Measurements from ENCODE around the gene CDH23. TPM values are rescaled to one million over a fixed set of nuclear protein-coding genes. Genes with fewer than 3 reads are reported as not detected.

The CDH23 gene
- total RNA-seq, 8 experiments from 2014 or later = 1.6 to 81.3 (median 3.3) TPM

DNA sequence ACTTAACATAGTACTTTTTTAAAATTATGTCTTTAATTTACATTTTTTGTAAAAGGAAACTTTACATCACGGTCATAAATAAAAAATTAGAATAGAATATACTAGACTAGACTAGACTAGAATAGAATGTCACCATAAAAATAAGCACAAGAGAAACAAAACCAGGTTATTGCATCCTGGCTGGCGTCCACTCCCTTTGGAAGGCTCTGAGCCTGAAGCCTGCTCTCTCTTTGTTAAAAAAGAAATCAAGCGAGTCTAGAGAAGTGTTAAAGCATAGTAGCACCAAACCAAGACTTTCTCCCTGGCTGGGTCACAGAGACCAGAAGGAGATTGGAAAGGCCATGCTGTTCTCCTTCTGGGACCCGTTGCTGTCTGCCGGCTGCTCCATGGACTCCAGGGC, 218.2 kb downstream of the CDH23 start:
- no peak overlapping the region for H3K4me3 ChIP-seq

DNA sequence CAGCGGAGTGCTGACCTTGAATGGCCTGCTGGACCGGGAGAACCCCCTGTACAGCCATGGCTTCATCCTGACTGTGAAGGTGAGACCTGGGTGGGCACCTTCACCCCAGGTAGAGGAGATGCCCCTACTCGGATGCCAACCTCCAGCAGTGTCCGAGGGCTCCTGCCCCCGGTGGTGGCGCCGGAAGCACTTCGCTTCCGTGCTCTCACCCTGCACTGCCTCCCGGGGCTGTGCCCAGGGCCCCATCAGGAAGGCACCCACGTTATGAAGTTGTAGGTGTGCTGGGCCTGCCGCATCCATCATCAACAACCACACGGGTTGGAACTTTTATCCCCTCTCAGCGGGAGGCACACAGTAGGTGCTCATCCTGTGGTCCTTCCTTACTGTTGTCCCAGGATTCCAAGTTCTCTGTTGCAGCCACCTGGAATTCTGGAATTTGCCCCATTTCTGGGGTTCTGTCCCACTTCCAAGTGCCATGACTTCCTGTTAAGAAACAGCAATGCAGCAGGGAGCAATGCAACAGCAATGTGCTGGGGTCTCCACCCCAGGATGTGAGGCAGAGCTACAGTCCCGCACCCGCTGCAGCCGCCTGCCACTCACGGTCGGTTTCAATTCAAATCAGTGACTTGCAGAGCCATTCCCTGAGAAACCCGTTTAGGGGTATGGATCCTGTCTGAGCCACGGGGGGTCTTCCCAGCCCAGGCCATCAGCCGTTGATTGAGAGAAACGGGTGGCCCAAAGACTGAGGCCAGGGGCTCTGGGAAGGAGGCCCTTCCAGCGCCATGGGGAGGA, 219.0 kb downstream of the CDH23 start:
- Histone ChIP-seq H3K27ac (no peak overlapping the region), H3K4me1 (replicated peaks in 1 of 2) (peaks cover 28 to 29% of the 10 kb centered on the region in 2 donors), H3K4me3 (no peak overlapping the region)
- in situ Hi-C loops (cut with MboI; ENCODE audit: low pct_unique_long_range_greater_than_20kb in 2 of 9, low sequenced_read_pairs in 9 of 9, unreplicated experiment in 9 of 9) = loop anchor here in 4 of 9 experiments (25.0 kb wide), 1 partner anchor 228 kb away; the partner anchor contains the start of gene CDH23 (in 4 of the 4)
- ATAC-seq (replicated peaks in 6 of 8) = no peak
- 61 to 100% (median 85%) methylated on average over 1 to 6 of the region's 24 CpGs; no CpG with 5 or more reads in 5 of the 10 experiments for WGBS, 10 experiments

More for the DNA sequence above, 218.2 kb downstream of the CDH23 start:
- in situ Hi-C loops (cut with MboI; ENCODE audit: low pct_unique_long_range_greater_than_20kb in 2 of 9, low sequenced_read_pairs in 9 of 9, unreplicated experiment in 9 of 9) = loop anchor here in 4 of 9 experiments (25.0 kb wide), 1 partner anchor 228 kb away; the partner anchor contains the start of gene CDH23 (in 4 of the 4)
- no peak for ATAC-seq (replicated peaks in 6 of 8)
- WGBS, 10 experiments = 40 to 95% (median 79%) methylated on average over 1 to 5 of the region's 5 CpGs
- Histone ChIP-seq H3K4me1 (replicated peaks in 1 of 2) (peaks cover 29 to 31% of the 10 kb centered on the region in 2 donors), H3K27ac (no peak overlapping the region)

DNA sequence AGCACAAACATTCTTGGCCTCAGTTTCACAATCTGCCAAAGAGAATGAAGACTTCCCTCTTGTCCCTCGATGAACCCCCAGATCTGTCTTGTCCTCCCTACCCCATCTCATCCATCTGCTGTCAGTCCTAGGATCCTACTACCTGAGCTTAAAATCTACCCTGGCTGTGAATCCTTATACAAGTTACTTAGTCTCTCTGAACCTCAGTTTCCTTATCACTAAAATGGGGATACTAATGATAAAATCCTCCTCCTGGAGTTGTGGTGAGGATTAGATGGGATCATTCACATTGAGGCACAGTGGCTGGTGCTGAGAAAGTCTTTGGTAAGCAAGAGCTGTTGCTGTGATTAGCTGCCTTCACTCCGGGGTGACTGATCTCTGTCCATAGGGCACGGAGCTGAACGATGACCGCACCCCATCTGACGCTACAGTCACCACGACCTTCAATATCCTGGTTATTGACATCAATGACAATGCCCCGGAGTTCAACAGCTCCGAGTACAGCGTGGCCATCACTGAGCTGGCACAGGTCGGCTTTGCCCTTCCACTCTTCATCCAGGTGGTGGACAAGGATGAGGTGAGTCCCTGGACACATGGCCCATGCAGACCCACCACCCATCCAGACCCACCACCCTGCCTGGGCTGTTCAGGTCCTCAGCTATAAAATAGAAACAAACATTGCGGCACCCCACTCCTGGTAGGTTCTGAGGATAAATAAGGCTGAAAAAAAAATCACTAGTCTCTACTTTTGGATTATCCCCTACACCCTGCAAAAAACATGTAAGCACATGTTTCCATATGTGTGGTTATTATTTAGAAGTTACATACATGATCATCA, 220.3 kb downstream of the CDH23 start:
- no peak overlapping the region for H3K4me3 ChIP-seq
- no peak overlapping the region for H3K27ac ChIP-seq
- ATAC-seq (replicated peaks in 6 of 8) = no peak
- peaks cover 30 to 32% of the 10 kb centered on the region in 2 donors for H3K4me1 ChIP-seq (replicated peaks in 1 of 2)
- in situ Hi-C loops (cut with MboI; ENCODE audit: low pct_unique_long_range_greater_than_20kb in 2 of 9, low sequenced_read_pairs in 9 of 9, unreplicated experiment in 9 of 9) = loop anchor here in 4 of 9 experiments (25.0 kb wide), 1 partner anchor 230 kb away; the partner anchor contains the start of gene CDH23 (in 4 of the 4)
- 84 to 100% (median 100%) methylated on average over 1 to 5 of the region's 12 CpGs; no CpG with 5 or more reads in 3 of the 10 experiments for WGBS, 10 experiments

DNA sequence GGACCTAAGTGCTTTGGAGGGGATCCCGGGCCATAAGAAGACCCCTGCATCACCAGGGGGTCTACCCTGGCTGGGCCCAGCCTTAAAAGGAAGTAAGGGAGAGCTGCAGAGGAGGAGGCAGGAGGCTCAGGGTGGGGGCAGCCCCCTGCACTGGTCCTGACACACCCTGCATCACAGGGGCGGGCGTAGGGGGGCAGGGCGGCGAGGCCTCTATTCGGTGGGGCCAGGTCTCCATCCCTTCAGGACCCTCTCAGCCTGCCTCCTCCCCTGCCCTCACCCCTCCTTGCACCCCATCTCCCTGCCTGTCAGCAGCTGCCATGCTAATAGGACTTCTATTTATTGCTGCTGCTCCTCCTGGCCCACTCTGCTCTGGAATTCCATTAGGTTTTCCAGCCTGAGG, 221.5 kb downstream of the CDH23 start:
- Histone ChIP-seq H3K4me1 (replicated peaks in 1 of 2) (peaks cover 39 to 43% of the 10 kb centered on the region in 2 donors), H3K27ac (peak overlapping the region; percentile 24 to 40), H3K4me3 (no peak overlapping the region)
- ATAC-seq (replicated peaks in 6 of 8) = peak in 3 of 8 experiments; percentile 12 to 36 (median 17)
- WGBS, 10 experiments = 50 to 100% (median 57%) methylated on average over 1 of the region's 6 CpGs; no CpG with 5 or more reads in 7 of the 10 experiments
- in situ Hi-C loops (cut with MboI; ENCODE audit: low pct_unique_long_range_greater_than_20kb in 2 of 9, low sequenced_read_pairs in 9 of 9, unreplicated experiment in 9 of 9) = loop anchor here in 4 of 9 experiments (25.0 kb wide), 1 partner anchor 231 kb away; the partner anchor contains the start of gene CDH23 (in 4 of the 4)

DNA sequence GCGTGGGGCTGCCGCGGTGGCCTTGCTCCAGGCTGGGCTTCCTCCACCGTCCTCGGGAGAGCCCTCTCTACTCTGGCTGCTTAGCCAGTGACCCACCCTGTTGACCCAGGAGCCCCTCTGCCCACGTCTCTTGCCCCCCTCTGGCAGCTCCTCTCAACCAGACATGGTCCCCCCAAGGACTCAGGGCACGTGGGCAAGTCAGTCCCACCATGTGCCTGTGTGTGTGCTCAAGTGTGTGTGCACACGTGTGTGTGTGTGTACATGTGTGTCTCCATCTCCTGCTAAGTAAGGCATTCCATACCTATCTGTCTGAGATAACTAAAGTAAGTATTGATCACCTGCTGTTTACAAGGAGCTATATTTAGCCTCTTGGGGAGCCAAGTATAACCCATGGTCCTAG, 221.9 kb downstream of the CDH23 start:
- no peak for ATAC-seq (replicated peaks in 6 of 8)
- Histone ChIP-seq H3K27ac (peak overlapping the region; percentile 24 to 40), H3K4me3 (no peak overlapping the region), H3K4me1 (replicated peaks in 1 of 2) (peaks cover 44 to 48% of the 10 kb centered on the region in 2 donors)
- 40 to 100% (median 80%) methylated on average over 1 to 2 of the region's 8 CpGs; no CpG with 5 or more reads in 7 of the 10 experiments for WGBS, 10 experiments
- in situ Hi-C loops (cut with MboI; ENCODE audit: low pct_unique_long_range_greater_than_20kb in 2 of 9, low sequenced_read_pairs in 9 of 9, unreplicated experiment in 9 of 9) = loop anchor here in 4 of 9 experiments (25.0 kb wide), 1 partner anchor 231 kb away; the partner anchor contains the start of gene CDH23 (in 4 of the 4)

DNA sequence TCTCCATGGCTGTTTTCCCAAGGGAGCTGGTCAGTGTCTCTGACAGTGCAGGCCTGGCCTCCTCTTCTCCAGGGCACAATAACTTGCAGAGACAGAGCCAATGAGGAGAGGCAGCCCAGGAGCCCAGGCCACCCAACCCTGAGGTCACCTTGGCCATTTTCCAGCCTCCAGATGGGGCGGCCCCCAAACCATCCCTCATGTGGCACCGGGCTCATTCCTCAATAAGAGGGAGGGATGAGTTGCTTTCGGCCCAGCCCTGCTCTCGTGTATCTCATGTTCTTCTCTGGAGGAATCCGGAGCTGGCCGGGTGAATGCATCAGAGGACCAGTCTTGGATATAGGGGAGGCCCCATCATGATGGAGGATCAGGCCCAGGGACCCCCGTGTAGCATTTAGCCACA, 223.9 kb downstream of the CDH23 start:
- WGBS, 10 experiments = 28 to 100% (median 80%) methylated on average over 1 to 4 of the region's 7 CpGs; no CpG with 5 or more reads in 5 of the 10 experiments
- in situ Hi-C loops (cut with MboI; ENCODE audit: low pct_unique_long_range_greater_than_20kb in 2 of 9, low sequenced_read_pairs in 9 of 9, unreplicated experiment in 9 of 9) = loop anchor here in 4 of 9 experiments (25.0 kb wide), 1 partner anchor 233 kb away; the partner anchor contains the start of gene CDH23 (in 4 of the 4)
- H3K4me1 ChIP-seq (replicated peaks in 1 of 2) = peaks cover 61 to 62% of the 10 kb centered on the region in 2 donors
- peak in 2 of 8 experiments; percentile 25 for ATAC-seq (replicated peaks in 6 of 8)
- no peak overlapping the region for H3K4me3 ChIP-seq
- H3K27ac ChIP-seq = peak overlapping the region; percentile 54 to 77

DNA sequence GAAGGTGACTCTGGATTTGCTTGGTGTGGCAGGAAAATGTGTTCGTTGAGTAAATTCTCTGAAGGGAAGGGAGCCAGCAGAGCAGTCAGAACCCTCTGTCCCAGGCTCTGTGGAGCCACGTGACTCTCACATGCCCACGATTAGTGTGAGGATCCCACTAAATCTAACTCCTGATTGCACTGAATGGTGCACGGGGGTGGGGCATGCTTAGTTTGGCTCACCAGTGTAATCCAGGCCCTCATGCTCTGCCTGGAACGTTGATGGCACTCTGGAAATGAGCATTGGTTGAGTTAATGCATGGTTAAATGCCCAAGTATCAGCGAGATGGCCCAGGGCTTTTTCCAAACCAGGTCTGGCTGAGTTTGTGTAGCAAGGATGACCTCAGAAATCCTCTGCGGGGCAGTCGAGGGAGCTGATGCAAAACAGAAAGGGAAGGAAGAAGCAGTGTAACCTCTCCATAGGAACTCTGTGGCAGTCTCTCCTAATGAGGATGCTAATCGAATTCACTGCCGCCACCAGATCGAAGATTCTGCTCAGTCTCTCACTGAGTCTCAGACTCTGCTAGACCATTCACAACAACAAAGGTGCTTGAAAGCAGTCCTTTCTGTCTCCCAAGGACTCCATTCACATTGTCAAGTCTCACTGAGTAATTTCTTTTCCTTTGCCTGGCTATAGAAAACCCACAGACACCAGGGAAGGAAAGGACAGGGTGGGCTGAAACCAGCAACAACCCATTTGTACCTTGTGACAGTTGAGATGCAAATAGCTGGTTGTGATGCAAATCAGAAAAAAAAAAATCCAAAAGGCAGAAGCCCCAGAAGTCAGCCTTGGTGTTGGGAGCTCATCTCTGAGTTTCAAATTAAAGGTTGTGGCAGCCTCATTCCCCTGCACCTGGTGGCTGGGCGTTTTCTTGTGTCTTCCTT, 224.8 kb downstream of the CDH23 start:
- Histone ChIP-seq H3K4me1 (replicated peaks in 1 of 2) (peaks cover 66 to 67% of the 10 kb centered on the region in 2 donors), H3K4me3 (no peak overlapping the region), H3K27ac (peak overlapping the region; percentile 54 to 77)
- WGBS, 10 experiments = 4 to 25% (median 20%) methylated on average over 1 to 11 of the region's 12 CpGs; no CpG with 5 or more reads in 1 of the 10 experiments
- peak; percentile 14 to 78 (median 70) for ATAC-seq (replicated peaks in 6 of 8)
- in situ Hi-C loops (cut with MboI; ENCODE audit: low pct_unique_long_range_greater_than_20kb in 2 of 9, low sequenced_read_pairs in 9 of 9, unreplicated experiment in 9 of 9) = loop anchor here in 4 of 9 experiments (25.0 kb wide), 1 partner anchor 234 kb away; the partner anchor contains the start of gene CDH23 (in 4 of the 4)

DNA sequence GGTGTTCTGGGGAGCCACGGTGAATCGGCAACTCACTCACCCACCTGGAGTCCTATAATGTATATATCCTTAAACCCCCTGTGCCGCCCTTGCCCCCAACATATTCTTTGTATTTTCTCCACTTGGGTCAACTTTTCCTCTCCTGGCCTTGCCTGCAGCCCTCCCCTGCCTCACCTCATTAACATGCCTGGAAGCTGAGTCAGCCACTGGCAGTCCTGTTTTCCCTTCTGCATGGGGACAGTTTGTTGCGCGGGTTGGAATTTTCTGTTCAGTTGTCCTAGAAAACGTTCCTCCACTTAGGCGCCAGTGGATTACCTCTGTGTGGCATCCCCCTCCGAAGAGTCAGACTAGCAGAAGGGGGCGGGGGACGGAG, 225.4 kb downstream of the CDH23 start:
- 0 to 69% (median 20%) methylated on average over 2 to 8 of the region's 10 CpGs; no CpG with 5 or more reads in 4 of the 10 experiments for WGBS, 10 experiments
- Histone ChIP-seq H3K4me3 (no peak overlapping the region), H3K4me1 (replicated peaks in 1 of 2) (peaks cover 66 to 67% of the 10 kb centered on the region in 2 donors), H3K27ac (peak overlapping the region; percentile 54 to 77)
- in situ Hi-C loops (cut with MboI; ENCODE audit: low pct_unique_long_range_greater_than_20kb in 2 of 9, low sequenced_read_pairs in 9 of 9, unreplicated experiment in 9 of 9) = loop anchor here in 4 of 9 experiments (25.0 kb wide), 1 partner anchor 235 kb away; the partner anchor contains the start of gene CDH23 (in 4 of the 4)
- peak in 7 of 8 experiments; percentile 52 to 64 (median 58) for ATAC-seq (replicated peaks in 6 of 8)

DNA sequence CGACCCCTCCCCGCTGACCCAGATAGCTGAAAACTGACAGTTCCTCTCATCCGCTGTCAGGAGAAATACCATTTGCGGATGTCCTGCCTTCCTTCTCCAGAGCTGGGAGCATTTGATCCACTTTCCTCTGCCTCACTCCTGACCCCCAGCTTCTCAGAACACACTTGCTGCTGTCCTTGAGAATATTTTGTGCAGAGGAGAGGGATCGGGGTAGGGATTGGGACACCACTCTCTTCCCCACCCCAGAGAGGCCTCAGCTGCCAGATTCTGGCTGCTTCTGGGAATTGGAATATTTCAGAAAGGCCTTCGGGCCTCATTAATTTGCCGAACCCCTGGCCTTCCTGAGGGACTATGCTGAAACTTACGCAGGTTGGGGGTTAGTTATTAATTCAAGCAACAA, 225.9 kb downstream of the CDH23 start:
- in situ Hi-C loops (cut with MboI; ENCODE audit: low pct_unique_long_range_greater_than_20kb in 2 of 9, low sequenced_read_pairs in 9 of 9, unreplicated experiment in 9 of 9) = loop anchor here in 4 of 9 experiments (25.0 kb wide), 1 partner anchor 235 kb away; the partner anchor contains the start of gene CDH23 (in 4 of the 4)
- ATAC-seq (replicated peaks in 6 of 8) = no peak
- Histone ChIP-seq H3K4me1 (replicated peaks in 1 of 2) (peaks cover 66 to 67% of the 10 kb centered on the region in 2 donors), H3K27ac (peak overlapping the region; percentile 54 to 77), H3K4me3 (no peak overlapping the region)
- WGBS, 10 experiments = 38 to 62% (median 45%) methylated on average over 2 to 8 of the region's 8 CpGs; no CpG with 5 or more reads in 4 of the 10 experiments

DNA sequence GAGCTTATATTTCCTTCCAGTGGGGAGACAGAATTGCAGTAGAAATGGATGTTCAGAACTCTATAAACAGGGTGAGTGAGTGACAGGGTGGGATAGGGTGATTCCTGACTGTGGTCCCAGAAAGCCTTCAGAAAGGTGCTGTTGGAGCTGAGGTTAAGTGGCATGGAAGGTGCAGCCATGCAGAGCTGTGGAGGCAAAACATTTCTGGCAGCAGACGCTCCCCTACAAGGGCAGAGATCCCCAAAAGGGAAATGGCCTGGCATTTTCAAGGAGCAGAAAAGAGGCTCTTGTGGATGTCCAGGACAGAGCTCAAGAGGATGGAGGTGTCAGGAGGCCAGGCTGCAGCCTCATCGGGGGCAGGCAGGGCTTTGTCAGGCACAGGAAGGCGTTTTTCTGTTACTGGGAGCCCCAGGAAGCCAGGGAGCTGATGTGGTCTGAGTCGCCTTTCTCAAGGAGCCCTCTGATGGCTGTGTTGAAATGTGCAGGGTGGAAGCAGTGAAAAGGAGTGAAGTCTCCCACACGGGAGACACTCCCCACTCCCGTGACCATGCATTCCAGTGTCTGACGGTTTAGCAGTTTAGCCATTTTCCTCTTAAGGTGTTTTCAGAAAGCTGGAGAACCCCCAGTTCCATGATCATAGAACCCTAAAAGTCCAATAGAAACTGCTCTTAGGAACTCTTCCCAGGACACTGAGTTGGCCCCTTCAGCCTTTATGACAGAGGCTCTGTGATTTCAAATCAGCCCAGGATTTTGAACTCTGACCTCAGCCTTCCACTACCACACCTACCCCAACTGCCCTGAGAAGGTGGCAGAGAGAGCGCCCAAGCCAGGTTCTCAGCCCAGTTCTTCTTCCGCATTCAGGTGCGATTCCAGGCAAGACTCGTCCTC, 226.6 kb downstream of the CDH23 start:
- ATAC-seq (replicated peaks in 6 of 8) = peak in 5 of 8 experiments; percentile 20 to 72 (median 41)
- Histone ChIP-seq H3K4me1 (replicated peaks in 1 of 2) (peaks cover 62% of the 10 kb centered on the region in 2 donors), H3K4me3 (no peak overlapping the region), H3K27ac (no peak overlapping the region)
- 42 to 100% (median 58%) methylated on average over 1 to 10 of the region's 11 CpGs; no CpG with 5 or more reads in 3 of the 10 experiments for WGBS, 10 experiments
- in situ Hi-C loops (cut with MboI; ENCODE audit: low pct_unique_long_range_greater_than_20kb in 2 of 9, low sequenced_read_pairs in 9 of 9, unreplicated experiment in 9 of 9) = loop anchor here in 4 of 9 experiments (25.0 kb wide), 1 partner anchor 236 kb away; the partner anchor contains the start of gene CDH23 (in 4 of the 4)

All from motor neuron (in vitro differentiated cells).